Measurements from ENCODE around the gene HDLBP. TPM values are rescaled to one million over a fixed set of nuclear protein-coding genes. Genes with fewer than 3 reads are reported as not detected.
A peak's percentile ranks its signal among the peaks of the same experiment; 100 is the strongest.

The HDLBP gene
- total RNA-seq, 6 donors from 2014 or later: 339 to 691 (median 487) TPM

GRCh38 chr2:241200822-241201395 lies 114.6 kb downstream of the HDLBP start:
- Histone ChIP-seq H3K4me1 (no peaks in the 10 kb centered on the region), H3K36me3 (no peaks in the 10 kb centered on the region), H3K9me3 (no peaks in the 10 kb centered on the region), H3K4me3 (no peak overlapping the region), H3K27ac (no peak overlapping the region), H3K27me3 (no peaks in the 10 kb centered on the region)
- WGBS, 2 donors: 65 to 67% methylated on average over 5 to 19 of the region's 21 CpGs
- TF ChIP-seq POLR2A (IDR thresholded peaks at IDR 0.05) (no peak), EP300 (IDR thresholded peaks at IDR 0.05) (no peak), POLR2AphosphoS5 (IDR thresholded peaks at IDR 0.05) (no peak), CTCF (IDR thresholded peaks at IDR 0.05) (no peak)
- no peak for ATAC-seq (ENCODE audit: low FRiP score in 2 of 2)
- DNase-seq: no peak

- DNase-seq: peak in 1 of 2 donors; percentile 69
- 76 to 80% methylated on average over 32 to 38 of the region's 42 CpGs for WGBS, 2 donors
- Histone ChIP-seq H3K9me3 (no peaks in the 10 kb centered on the region), H3K27ac (no peak overlapping the region), H3K27me3 (no peaks in the 10 kb centered on the region), H3K4me3 (no peak overlapping the region), H3K4me1 (no peaks in the 10 kb centered on the region), H3K36me3 (no peaks in the 10 kb centered on the region)
- no peak for ATAC-seq (ENCODE audit: low FRiP score in 2 of 2)
- TF ChIP-seq POLR2AphosphoS5 (IDR thresholded peaks at IDR 0.05) (no peak), EP300 (IDR thresholded peaks at IDR 0.05) (no peak), POLR2A (IDR thresholded peaks at IDR 0.05) (no peak), CTCF (IDR thresholded peaks at IDR 0.05) (no peak)
These were observed 115.3 kb downstream of the HDLBP start for GRCh38 chr2:241199897-241200821.

GRCh38 chr2:241199286-241199685 lies 116.2 kb downstream of the HDLBP start:
- no peaks in the 10 kb centered on the region for H3K27me3 ChIP-seq
- no peaks in the 10 kb centered on the region for H3K36me3 ChIP-seq
- no peaks in the 10 kb centered on the region for H3K9me3 ChIP-seq
- no peak overlapping the region for H3K4me3 ChIP-seq
- WGBS, 2 donors: 93 to 98% methylated on average over 6 to 11 of the region's 16 CpGs
- DNase-seq: no peak
- no peak for TF ChIP-seq POLR2AphosphoS5 (IDR thresholded peaks at IDR 0.05)
- no peak for TF ChIP-seq POLR2A (IDR thresholded peaks at IDR 0.05)
- no peak for TF ChIP-seq EP300 (IDR thresholded peaks at IDR 0.05)
- TF ChIP-seq CTCF (IDR thresholded peaks at IDR 0.05): no peak
- H3K4me1 ChIP-seq: no peaks in the 10 kb centered on the region
- H3K27ac ChIP-seq: no peak overlapping the region
- ATAC-seq (ENCODE audit: low FRiP score in 2 of 2): no peak

GRCh38 chr2:241198381-241199279 lies 116.8 kb downstream of the HDLBP start:
- Histone ChIP-seq H3K9me3 (no peaks in the 10 kb centered on the region), H3K36me3 (no peaks in the 10 kb centered on the region), H3K4me1 (no peaks in the 10 kb centered on the region), H3K4me3 (no peak overlapping the region), H3K27me3 (no peaks in the 10 kb centered on the region), H3K27ac (no peak overlapping the region)
- WGBS, 2 donors: 79 to 86% methylated on average over 10 to 25 of the region's 27 CpGs
- DNase-seq (no peak), ATAC-seq (ENCODE audit: low FRiP score in 2 of 2) (no peak)
- TF ChIP-seq POLR2A (IDR thresholded peaks at IDR 0.05): no peak
- TF ChIP-seq POLR2AphosphoS5 (IDR thresholded peaks at IDR 0.05): no peak
- TF ChIP-seq EP300 (IDR thresholded peaks at IDR 0.05): no peak
- TF ChIP-seq CTCF (IDR thresholded peaks at IDR 0.05): no peak

Measured in upper lobe of left lung (tissue), 6 donors.